ENCODE data around the gene NPL.

Gene NPL, protein sequence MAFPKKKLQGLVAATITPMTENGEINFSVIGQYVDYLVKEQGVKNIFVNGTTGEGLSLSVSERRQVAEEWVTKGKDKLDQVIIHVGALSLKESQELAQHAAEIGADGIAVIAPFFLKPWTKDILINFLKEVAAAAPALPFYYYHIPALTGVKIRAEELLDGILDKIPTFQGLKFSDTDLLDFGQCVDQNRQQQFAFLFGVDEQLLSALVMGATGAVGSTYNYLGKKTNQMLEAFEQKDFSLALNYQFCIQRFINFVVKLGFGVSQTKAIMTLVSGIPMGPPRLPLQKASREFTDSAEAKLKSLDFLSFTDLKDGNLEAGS

GRCh38 chr1:182789138-182790076 lies at the start of gene NPL:
NPL (plus strand) TSS chr1:182789773; CDS start chr1:182794372, 4,599 bp downstream.
- peak; percentile 90 for DNase-seq (ENCODE audit: low spot score)
- no peak for TF ChIP-seq CTCF (IDR thresholded peaks at IDR 0.05; ENCODE audit: borderline replicate concordance, control extremely low read depth, extremely low read depth, insufficient read depth, missing control alignments)
- in situ Hi-C loops (cut with MboI; ENCODE audit: low sequenced_read_pairs, unreplicated experiment), result loop anchor here (5.0 to 10.0 kb wide), 3 partner anchors 192 to 705 kb away; no protein-coding TSS in a partner anchor

- no peak for DNase-seq (ENCODE audit: low spot score)
Measured at GRCh38 chr1:182740120-182740519, 49.5 kb upstream of the NPL start.

GRCh38 chr1:182742780-182743179 lies 46.8 kb upstream of the NPL start:
- DNase-seq (ENCODE audit: low spot score), result no peak
- in situ Hi-C loops (cut with MboI; ENCODE audit: low sequenced_read_pairs, unreplicated experiment), result no loop called here
- no peak for TF ChIP-seq CTCF (IDR thresholded peaks at IDR 0.05; ENCODE audit: borderline replicate concordance, control extremely low read depth, extremely low read depth, insufficient read depth, missing control alignments)

More at GRCh38 chr1:182740120-182740519, 49.5 kb upstream of the NPL start:
- in situ Hi-C loops (cut with MboI; ENCODE audit: low sequenced_read_pairs, unreplicated experiment), result no loop called here
- TF ChIP-seq CTCF (IDR thresholded peaks at IDR 0.05; ENCODE audit: borderline replicate concordance, control extremely low read depth, extremely low read depth, insufficient read depth, missing control alignments), result no peak

- no peak for DNase-seq (ENCODE audit: low spot score)
- no peak for TF ChIP-seq CTCF (IDR thresholded peaks at IDR 0.05; ENCODE audit: borderline replicate concordance, control extremely low read depth, extremely low read depth, insufficient read depth, missing control alignments)
- in situ Hi-C loops (cut with MboI; ENCODE audit: low sequenced_read_pairs, unreplicated experiment), result no loop called here
Measured at GRCh38 chr1:182752077-182752988, 37.2 kb upstream of the NPL start.

DNA sequence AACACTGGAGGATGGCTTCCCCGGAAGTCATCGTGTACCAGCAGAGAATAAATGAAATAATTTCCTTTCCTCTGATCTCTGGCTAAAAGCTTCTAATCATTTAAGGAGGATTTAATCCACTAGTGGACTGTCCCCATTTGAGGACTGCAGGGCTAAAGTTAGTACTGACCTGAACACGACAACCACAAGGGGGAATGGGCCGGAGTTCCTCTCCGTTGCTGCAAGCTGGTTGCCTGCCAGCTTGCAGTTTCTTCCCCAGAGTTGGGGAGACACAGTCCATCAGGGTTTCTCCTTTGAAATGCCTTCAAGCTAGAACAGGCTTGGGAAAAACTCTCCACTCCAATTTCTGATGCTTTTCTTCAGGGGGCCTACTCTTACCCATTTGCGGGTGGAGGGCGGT lies 35.5 kb upstream of the NPL start:
- DNase-seq (ENCODE audit: low spot score), result no peak
- TF ChIP-seq CTCF (IDR thresholded peaks at IDR 0.05; ENCODE audit: borderline replicate concordance, control extremely low read depth, extremely low read depth, insufficient read depth, missing control alignments), result no peak
- in situ Hi-C loops (cut with MboI; ENCODE audit: low sequenced_read_pairs, unreplicated experiment), result no loop called here

All from GM13976 (cell line).